ENCODE data around the gene SYT4. TPM values are rescaled to one million over a fixed set of nuclear protein-coding genes. Genes with fewer than 3 reads are reported as not detected.

SYT4 gene
- polyA plus RNA-seq, 10 donors = 0.15 to 0.22 (median 0.16) TPM; not detected in 6

- no peak for DNase-seq
Measured at GRCh38 chr18:43222501-43222900, 54.8 kb downstream of the SYT4 start.

GRCh38 chr18:43220691-43221090, 56.6 kb downstream of the SYT4 start:
- DNase-seq = no peak

Other genes with a start within 250 kb of the SYT4 start
- gene RIT2, start 161.8 kb downstream of the SYT4 start, polyA plus RNA-seq (ENCODE audit: insufficient read length in 10 of 10) = not detected